AG08395 (cell line): ENCODE data around the gene SPON2.
"Not testable (repeated sequence)": the region's sequence is repeated elsewhere in the genome, so short reads cannot be mapped to it uniquely, and the experiment has no call there.

ENCODE experiments used
- DNase-seq: peaks from one replicate; pipeline ENCODE4 v3.0.0; 2012; ENCODE audit warnings: mixed read lengths, low spot score

The SPON2 gene

DNA sequence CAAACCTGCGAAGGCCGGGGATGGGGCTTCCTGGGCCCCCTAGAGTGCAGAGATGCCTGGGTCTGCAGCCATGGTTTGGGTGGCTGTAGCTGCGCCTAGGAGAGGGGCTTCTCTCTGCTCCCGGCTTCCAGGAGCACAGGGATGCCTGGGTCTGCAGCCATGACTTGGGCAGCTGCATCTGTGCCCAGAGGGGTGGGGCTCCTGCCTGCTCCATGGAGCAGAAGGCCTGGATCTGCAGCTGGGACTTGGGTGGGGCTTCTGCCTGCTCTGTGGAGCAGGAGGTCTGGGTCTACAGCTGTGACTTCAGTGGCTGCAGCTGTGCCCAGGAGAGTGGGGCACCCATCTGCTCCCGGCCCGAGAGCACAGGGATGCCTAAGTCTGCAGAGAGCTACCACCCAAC lies 20.8 kb downstream of the SPON2 start:
- no peak for DNase-seq

DNA sequence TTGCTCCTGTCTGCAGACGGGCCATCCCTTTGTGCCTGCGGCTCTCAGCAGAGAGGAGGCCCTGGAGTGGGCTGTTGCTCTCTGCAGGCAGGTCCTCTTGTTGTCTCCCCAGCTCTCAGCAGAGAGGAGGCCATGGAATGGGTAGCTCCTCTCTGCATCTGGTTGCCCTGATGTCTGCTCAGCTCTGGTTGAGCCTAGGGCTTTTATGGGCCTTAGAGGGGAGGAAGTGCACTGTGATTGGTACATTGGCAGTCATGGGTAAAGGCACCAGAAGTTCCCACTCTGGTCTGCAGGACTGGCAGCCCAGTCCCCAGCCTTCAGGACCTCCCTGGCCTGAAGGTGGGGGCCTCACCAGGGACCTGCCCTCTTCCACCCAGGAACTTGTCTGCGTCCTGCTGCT lies 21.5 kb downstream of the SPON2 start:
- no peak for DNase-seq

DNA sequence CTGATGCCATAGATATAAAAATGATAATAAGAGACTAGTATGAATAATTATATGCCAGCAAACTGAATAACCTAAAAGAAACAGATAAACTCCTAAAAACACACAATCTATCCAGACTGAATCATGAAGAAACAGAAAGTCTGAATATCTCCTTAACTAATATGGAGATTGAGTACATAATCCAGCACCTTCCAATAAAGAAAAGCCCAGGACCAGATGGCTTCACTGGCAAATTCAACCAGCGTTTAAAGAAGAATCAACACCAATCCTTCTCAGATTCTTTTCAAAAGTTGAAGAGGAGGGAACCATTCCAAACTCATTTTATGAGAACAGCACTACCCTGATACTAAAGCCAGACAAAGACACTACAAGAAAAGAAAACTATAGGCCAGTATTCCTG lies 32.5 kb downstream of the SPON2 start:
- DNase-seq, result no peak

DNA sequence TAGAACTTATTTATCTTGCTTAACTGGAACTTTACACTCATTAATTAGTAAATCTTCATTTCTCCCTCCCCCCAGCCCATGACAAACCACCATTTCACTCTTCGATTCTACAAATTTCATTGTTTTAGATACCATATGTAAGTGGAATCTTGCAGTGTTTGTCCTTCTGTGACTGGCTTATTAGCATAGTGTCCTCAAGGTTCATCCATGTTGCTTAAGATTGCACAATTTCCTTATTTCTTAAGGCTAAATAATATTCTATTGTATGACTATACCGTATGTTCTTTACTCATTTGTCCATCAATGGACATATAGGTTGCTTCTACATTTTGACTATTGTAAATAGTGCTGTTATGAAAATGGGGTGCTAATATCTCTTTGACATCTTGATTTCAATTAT lies 34.5 kb downstream of the SPON2 start:
- no peak for DNase-seq

DNA sequence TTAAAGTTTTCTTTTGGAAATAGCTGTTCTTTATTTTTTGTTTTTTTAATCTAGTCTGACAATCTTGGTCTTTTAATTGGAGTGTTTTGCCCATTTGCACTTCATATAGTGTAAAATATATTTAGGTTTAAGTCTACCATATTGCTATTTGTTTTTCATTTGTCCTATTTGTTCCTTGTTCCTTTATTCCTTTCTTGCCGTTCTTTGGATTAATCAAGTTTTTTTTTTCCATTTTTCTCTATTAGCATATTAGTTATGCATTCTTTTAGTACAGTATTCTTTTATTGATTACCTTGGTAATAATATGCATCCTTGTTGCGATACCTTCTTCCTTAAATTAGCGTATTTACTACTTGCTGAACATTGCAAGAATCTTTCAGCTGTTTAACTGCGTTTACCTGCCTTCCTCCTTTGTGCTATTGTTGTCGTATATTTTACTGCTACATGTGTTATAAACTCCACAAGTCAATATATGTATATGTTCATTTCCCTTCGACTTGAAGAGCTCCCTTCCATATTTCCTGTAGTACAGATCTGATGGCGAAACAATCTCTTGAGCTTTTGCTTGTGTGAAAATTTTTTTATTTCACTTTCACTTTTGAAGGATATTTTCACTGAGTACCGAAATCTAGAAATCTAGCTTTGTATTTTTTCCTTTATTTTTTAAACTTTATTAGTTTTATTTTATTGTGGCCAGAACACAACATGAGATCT lies 35.2 kb downstream of the SPON2 start:
- DNase-seq, result no peak

DNA sequence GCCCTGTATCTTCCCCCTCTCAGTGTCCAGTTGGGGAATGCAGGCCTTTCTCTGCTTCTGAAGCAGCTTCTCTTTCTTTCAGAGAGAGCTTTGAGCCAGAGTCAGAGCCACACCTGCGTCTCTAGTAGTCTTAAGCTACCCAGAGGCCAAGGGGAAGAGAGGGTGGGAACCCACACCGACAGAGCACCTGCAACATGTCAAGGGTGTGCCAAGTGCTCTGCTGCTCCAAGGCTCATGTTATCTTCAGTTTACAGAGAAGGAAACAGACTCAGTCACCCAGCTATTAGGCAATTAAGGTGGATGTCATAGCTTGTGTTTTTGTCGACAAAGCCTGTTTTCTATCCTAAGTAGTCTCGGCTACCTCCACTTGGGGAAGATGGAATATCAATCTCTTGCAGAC lies 36.3 kb downstream of the SPON2 start:
- DNase-seq, result no peak

DNA sequence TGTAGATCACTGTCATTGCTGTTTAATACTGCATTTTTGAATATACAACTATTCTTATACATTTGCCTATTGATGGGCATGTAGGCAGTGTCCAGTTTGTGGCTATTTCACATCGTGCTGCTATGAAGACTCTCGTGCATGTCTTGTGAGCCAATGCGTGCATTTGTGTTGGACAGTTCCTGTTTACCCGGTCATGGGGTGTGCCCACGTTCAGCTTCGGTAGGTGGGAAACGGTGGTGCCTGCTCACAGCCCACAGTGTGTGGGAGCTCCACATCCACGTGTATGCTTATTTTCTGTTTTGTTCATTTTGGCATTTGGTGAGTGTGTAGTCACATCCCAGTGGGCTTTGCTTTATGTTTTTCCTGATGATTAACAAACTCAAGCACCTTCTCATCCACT lies 39.4 kb downstream of the SPON2 start:
- no peak for DNase-seq

DNA sequence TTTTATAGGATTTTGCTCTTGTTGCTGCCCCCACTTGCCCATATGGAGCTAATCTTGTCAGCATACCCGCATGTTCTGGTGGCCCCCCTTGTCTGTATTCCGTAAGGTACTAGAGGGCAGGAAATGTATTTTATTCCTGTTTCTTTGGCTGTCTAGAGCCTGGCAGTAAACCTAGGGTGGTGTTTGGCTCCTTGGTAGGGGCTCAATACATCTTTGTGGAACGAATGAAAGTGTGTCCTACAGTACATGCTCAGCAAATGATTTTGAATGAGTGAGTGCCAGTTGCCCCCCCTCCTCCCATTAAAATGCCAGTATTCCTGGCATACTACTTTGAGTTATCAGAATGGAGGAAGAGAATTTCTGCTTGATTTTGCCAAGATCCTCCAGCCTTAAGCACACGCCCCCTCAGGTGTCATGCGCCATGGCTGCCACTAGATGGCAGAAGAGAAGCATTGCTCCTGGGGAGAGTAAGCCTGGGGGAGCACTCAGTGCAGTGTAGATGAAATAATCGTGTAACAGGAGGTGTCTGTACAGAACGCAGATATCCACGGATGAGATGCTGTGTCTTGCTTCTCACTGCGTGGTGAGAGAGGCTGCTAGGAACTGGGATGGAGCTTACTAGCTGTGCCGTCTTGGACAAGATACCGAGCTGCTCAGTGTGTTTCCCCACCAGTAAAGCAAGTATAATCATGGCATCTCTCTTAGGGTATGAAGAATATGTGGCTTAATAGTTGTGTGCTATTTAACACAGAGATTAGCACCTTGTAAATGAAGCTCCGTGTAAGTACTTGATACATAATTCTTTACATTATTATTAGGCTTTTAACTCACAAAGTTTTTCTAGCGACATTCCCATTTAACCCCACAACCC lies 41.8 kb downstream of the SPON2 start:
- peak; percentile 88 for DNase-seq

DNA sequence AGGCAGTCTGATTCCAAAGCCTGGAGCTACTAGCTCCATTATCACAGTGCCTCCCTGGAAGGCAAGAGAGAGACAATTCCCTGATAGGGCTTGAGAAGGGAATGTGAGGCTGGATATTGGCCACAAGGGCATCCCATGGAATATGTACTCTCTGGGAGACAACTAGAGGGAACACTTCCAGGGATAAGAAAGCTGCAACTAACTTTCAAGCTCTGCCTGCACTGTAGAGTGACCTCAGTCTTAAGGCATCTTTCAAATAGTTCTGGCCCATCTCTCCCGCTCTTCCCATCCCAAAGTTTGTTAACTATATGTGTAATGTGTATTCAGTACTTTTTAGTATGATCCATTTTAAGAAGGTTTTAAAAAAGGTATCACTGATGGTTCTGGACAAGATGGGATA lies 45.9 kb downstream of the SPON2 start:
- peak; percentile 45 for DNase-seq

DNA sequence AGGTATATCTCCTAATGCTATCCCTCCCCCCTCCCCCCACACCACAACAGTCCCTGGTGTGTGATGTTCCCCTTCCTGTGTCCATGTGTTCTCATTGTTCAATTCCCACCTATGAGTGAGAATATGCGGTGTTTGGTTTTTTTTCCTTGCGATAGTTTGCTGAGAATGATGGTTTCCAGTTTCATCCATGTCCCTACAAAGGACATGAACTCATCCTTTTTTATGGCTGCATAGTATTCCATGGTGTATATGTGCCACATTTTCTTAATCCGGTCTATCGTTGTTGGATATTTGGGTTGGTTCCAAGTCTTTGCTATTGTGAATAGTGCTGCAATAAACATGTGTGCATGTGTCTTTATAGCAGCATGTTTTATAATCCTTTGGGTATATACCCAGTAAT lies 46.9 kb downstream of the SPON2 start:
- DNase-seq, result not testable (repeated sequence)

DNA sequence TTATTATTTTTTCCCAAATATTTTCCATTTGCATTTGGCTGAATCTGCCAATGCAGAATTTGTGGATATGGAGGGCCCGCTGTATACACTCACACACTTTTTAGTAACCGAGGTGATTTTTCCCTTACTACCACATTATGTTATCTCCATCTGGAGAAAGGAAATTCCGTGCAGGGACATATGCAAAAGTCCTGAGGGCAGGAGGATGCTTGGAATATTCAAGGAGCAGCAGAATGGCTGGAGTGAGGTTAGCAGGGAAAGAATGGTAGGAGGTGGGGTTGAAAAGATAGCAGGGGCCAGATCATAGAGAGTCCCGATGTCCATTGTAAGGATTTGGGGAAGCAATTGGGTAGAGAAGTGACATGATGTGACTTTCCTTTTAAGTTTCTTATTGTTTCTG lies 47.6 kb downstream of the SPON2 start:
- no peak for DNase-seq

DNA sequence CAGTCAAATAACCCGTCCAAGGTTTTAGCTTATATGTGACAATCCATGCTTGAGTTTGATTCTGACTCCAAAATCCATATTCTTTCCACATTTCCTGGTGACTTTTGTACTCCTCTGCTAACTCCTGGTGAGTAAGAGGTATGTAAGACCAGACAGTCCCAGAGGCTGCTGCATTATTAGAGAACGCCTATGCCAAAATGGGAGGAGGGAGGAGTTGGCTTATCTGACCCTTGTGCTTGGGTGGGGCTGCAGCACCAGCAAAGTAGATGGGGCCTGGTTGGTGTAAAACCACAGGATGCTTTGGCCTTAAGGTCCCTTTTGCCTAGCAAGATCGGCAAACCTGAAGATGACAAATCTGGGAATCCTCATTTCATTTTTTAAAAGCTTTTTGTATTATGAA lies 49.9 kb downstream of the SPON2 start:
- DNase-seq, result no peak
